ENCODE measurements around the gene HDHD3. TPM values are rescaled to one million over a fixed set of nuclear protein-coding genes. Genes with fewer than 3 reads are reported as not detected.

HDHD3 gene
- polyA plus RNA-seq, 3 donors: 8.3 to 12.0 (median 9.2) TPM

- no peak for TF ChIP-seq CTCF (IDR thresholded peaks at IDR 0.05)
- no peak overlapping the region for H3K9ac ChIP-seq (ENCODE audit: insufficient read depth, low read length, poor library complexity, severe bottlenecking)
- no peak overlapping the region for H3K27ac ChIP-seq (ENCODE audit: low read depth in 1 of 2, low read length in 2 of 2)
- peaks cover 0 to 3% (median 0%) of the 10 kb centered on the region in 7 donors for H3K9me3 Mint-ChIP-seq
- DNase-seq: no peak
- intact Hi-C loops (cut with micrococcal nuclease): no loop called here
- H3K36me3 ChIP-seq (replicated peaks in 1 of 2; ENCODE audit: control insufficient read depth in 1 of 2, insufficient read depth in 2 of 2, low read length in 2 of 2): peaks cover 54 to 76% of the 10 kb centered on the region in 2 donors
- H3K4me3 Mint-ChIP-seq: no peak overlapping the region
- H3K27ac Mint-ChIP-seq: peak overlapping the region in 1 of 7 donors; percentile 17
- no peaks in the 10 kb centered on the region for H3K27me3 ChIP-seq (ENCODE audit: control insufficient read depth in 2 of 2, insufficient read depth in 2 of 2, low read length in 2 of 2)
- 100% methylated on average over 5 of the region's 7 CpGs for WGBS (ENCODE audit: insufficient coverage)
- H3K4me2 ChIP-seq (replicated peaks; ENCODE audit: extremely low read depth, low read length, poor library complexity, severe bottlenecking): no peak overlapping the region
- H3K9me3 ChIP-seq (replicated peaks in 1 of 2; ENCODE audit: control insufficient read depth in 1 of 2, insufficient read depth in 1 of 2, low read length in 2 of 2): no peaks in the 10 kb centered on the region
- H3K27me3 Mint-ChIP-seq (ENCODE audit: low read depth in 3 of 3): peaks cover 0 to 2% (median 0%) of the 10 kb centered on the region in 3 donors
- H3K4me3 ChIP-seq (replicated peaks in 1 of 3; ENCODE audit: low read depth in 2 of 3, low read length in 3 of 3): no peak overlapping the region
- H3K4me1 Mint-ChIP-seq: peaks cover 8% of the 10 kb centered on the region
- H3K79me2 ChIP-seq (ENCODE audit: insufficient read depth, low read length): peaks cover 26% of the 10 kb centered on the region
- peaks cover 71 to 81% of the 10 kb centered on the region in 2 donors for H3K36me3 Mint-ChIP-seq
- H4K20me1 ChIP-seq (ENCODE audit: insufficient read depth, low read length): peaks cover 7% of the 10 kb centered on the region
- H2AFZ ChIP-seq (ENCODE audit: insufficient read depth, low read depth, low read length, poor library complexity, severe bottlenecking): no peak overlapping the region
- H3K4me1 ChIP-seq (ENCODE audit: control insufficient read depth in 1 of 2, insufficient read depth in 2 of 2, low read length in 2 of 2): no peaks in the 10 kb centered on the region
These were observed 16.5 kb upstream of the HDHD3 start for GRCh38 chr9:113393281-113393680.

GRCh38 chr9:113391917-113392316, 15.1 kb upstream of the HDHD3 start:
- 96% methylated on average over 5 of the region's 7 CpGs for WGBS (ENCODE audit: insufficient coverage)
- TF ChIP-seq CTCF (IDR thresholded peaks at IDR 0.05): no peak
- peaks cover 14% of the 10 kb centered on the region for H3K4me1 Mint-ChIP-seq
- Histone ChIP-seq H2AFZ (ENCODE audit: insufficient read depth, low read depth, low read length, poor library complexity, severe bottlenecking) (no peak overlapping the region), H3K9me3 (replicated peaks in 1 of 2; ENCODE audit: control insufficient read depth in 1 of 2, insufficient read depth in 1 of 2, low read length in 2 of 2) (no peaks in the 10 kb centered on the region), H3K4me3 (replicated peaks in 1 of 3; ENCODE audit: low read depth in 2 of 3, low read length in 3 of 3) (no peak overlapping the region), H3K27ac (ENCODE audit: low read depth in 1 of 2, low read length in 2 of 2) (no peak overlapping the region), H3K4me1 (ENCODE audit: control insufficient read depth in 1 of 2, insufficient read depth in 2 of 2, low read length in 2 of 2) (peaks cover 1 to 5% of the 10 kb centered on the region in 2 donors), H3K36me3 (replicated peaks in 1 of 2; ENCODE audit: control insufficient read depth in 1 of 2, insufficient read depth in 2 of 2, low read length in 2 of 2) (peaks cover 58 to 90% of the 10 kb centered on the region in 2 donors), H3K4me2 (replicated peaks; ENCODE audit: extremely low read depth, low read length, poor library complexity, severe bottlenecking) (no peak overlapping the region), H3K27me3 (ENCODE audit: control insufficient read depth in 2 of 2, insufficient read depth in 2 of 2, low read length in 2 of 2) (no peaks in the 10 kb centered on the region), H3K79me2 (ENCODE audit: insufficient read depth, low read length) (peaks cover 12% of the 10 kb centered on the region), H3K9ac (ENCODE audit: insufficient read depth, low read length, poor library complexity, severe bottlenecking) (no peak overlapping the region), H4K20me1 (ENCODE audit: insufficient read depth, low read length) (peaks cover 7% of the 10 kb centered on the region)
- peaks cover 0 to 5% (median 0%) of the 10 kb centered on the region in 7 donors for H3K9me3 Mint-ChIP-seq
- peaks cover 0 to 5% (median 0%) of the 10 kb centered on the region in 3 donors for H3K27me3 Mint-ChIP-seq (ENCODE audit: low read depth in 3 of 3)
- intact Hi-C loops (cut with micrococcal nuclease): no loop called here
- no peak for DNase-seq
- peaks cover 84 to 93% of the 10 kb centered on the region in 2 donors for H3K36me3 Mint-ChIP-seq
- H3K27ac Mint-ChIP-seq: peak overlapping the region in 1 of 7 donors; percentile 10
- H3K4me3 Mint-ChIP-seq: no peak overlapping the region

Measured in CD14-positive monocyte (primary cell).